LNCaP clone FGC (cell line): ENCODE data around the gene SP2.

ENCODE experiments used
- DNase-seq: peaks from one replicate; pipeline ENCODE4 v3.0.0-alpha.2; 2011; ENCODE audit warnings: low read depth
- H3K4me3 ChIP-seq: 2 replicates; pipeline ENCODE4 v1.5.1; 2011; ENCODE audit warnings: mild to moderate bottlenecking, low read depth, low read length, control low read depth
- TF ChIP-seq, protein P1 (sequence below): IDR thresholded peaks from 2 replicates; pipeline ENCODE4 v1.5.1; 2012; ENCODE audit warnings: mild to moderate bottlenecking; ENCODE audit not compliant: control insufficient read depth, insufficient read depth; ENCODE audit errors: extremely low read depth

SP2 gene

DNA sequence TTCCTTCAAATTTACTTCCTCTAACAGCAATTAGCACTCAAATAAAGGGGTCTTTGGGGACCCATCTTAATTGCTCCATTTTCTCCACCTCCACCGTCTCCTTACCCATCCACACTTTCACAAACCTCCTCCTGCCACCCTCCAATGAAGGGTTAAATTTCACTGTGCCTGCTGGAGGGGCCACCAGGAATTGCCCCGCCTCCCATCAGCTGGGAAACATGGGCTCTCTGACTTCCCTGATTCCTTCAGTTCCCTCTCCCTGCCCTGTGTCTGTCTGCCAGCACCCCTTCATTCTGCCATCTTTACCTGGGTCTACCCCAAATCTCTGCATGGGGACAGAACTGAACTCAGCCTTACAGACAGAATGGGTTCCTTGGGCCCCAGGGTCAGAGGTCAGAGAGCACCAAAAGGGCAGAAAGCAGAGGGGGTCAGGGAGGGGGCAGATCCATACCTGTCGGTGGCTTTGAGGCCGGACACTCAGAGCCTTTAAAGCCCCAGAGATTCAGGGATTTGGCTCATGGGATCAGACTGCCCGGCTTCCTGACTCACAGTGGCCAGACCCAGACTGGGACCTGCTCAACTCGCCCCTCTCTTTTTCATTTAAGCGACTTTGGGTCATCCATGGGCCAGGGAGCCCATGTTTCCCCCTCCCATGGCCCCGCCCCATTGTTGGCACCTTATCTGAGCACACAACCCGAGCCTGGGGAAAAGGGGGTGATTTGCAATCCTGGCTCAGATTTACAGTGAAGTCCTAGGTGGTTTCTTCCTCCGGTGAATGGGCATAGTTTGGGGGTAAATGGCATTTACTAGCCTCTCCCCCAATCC lies 17.6 kb upstream of the SP2 start:
- DNase-seq: no peak
- H3K4me3 ChIP-seq: no peak overlapping the region
- TF ChIP-seq, protein P1, sequence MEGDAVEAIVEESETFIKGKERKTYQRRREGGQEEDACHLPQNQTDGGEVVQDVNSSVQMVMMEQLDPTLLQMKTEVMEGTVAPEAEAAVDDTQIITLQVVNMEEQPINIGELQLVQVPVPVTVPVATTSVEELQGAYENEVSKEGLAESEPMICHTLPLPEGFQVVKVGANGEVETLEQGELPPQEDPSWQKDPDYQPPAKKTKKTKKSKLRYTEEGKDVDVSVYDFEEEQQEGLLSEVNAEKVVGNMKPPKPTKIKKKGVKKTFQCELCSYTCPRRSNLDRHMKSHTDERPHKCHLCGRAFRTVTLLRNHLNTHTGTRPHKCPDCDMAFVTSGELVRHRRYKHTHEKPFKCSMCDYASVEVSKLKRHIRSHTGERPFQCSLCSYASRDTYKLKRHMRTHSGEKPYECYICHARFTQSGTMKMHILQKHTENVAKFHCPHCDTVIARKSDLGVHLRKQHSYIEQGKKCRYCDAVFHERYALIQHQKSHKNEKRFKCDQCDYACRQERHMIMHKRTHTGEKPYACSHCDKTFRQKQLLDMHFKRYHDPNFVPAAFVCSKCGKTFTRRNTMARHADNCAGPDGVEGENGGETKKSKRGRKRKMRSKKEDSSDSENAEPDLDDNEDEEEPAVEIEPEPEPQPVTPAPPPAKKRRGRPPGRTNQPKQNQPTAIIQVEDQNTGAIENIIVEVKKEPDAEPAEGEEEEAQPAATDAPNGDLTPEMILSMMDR: no peak

DNA sequence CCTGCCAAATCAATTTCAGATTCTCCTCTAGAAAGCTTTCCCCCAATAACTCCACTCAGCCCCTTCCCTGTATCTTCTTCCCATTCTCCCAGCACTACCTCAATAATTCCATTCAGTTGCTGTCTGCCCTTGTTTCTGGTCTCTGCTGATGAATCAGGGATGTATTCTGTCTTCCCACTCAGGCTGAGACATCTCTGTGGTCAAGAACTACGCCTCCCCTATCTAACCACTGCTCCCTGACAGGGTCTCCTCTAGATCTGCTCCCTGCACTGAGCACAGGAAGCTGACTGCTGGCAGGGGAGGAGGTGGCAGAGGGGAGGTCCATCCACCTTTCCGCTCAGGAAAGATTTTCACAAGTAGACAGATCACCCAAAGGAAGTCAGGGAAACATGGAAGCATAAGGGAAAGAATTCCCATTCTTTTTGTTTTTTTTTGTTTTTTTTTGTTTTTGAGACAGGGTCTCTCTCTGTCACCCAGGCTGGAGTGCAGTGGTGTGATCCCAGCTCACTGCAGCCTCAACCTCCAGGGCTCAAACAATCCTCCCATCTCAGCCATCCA lies 16.9 kb upstream of the SP2 start:
- DNase-seq: no peak
- TF ChIP-seq, protein P1: no peak
- H3K4me3 ChIP-seq: no peak overlapping the region

DNA sequence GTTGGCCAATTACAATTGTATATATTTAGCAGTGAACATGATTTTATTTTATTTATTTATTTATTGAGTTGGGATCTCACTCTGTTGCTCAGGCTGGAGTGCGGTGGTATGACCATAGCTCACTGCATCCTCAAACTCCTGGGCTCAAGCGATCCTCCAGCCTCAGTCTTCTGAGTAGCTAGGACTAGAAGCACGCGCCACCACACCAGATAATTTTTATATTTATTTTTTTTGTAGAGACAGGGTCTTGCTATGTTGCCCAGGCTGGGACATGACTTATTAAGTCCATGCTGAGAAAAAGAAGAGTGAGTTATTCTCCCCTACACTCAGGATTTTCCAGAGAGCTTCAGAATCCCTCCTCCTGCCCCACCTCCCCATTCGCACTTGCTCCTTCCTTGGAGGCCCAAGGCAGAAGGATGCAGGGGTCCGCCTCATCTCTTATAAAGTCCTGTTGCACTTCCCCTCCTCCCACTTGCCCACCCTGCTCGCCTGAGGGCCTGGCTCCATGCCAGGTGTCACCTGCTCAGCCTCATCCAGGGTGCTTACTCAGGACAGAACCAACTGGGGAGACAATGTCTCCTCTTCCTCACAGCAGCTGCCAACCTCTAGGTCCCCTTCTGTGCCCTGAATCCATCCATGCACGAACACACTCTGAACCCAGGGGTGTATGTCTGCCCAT lies 16.1 kb upstream of the SP2 start:
- no peak for DNase-seq
- H3K4me3 ChIP-seq: no peak overlapping the region
- TF ChIP-seq, protein P1: no peak

DNA sequence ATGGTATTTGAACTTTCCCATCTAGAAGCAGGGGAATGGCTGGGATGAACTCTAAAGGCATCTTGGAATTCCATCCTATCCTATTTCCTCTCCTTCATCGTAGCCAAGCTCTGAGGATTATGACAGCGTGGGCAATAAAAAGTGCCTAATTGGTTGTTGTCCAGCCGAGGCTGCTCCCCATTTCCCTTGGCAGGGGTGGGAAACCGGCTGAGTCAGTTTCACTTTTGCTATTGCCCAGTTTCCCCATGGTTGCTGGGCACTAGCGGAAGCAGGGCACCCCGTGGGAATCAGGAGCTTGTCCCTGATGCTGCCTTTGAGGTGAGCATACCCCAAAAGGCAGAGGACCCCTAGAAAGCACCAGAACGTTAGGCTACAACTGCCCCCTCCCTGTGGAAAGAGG lies 13.8 kb upstream of the SP2 start:
- TF ChIP-seq, protein P1: no peak
- no peak for DNase-seq
- H3K4me3 ChIP-seq: no peak overlapping the region

DNA sequence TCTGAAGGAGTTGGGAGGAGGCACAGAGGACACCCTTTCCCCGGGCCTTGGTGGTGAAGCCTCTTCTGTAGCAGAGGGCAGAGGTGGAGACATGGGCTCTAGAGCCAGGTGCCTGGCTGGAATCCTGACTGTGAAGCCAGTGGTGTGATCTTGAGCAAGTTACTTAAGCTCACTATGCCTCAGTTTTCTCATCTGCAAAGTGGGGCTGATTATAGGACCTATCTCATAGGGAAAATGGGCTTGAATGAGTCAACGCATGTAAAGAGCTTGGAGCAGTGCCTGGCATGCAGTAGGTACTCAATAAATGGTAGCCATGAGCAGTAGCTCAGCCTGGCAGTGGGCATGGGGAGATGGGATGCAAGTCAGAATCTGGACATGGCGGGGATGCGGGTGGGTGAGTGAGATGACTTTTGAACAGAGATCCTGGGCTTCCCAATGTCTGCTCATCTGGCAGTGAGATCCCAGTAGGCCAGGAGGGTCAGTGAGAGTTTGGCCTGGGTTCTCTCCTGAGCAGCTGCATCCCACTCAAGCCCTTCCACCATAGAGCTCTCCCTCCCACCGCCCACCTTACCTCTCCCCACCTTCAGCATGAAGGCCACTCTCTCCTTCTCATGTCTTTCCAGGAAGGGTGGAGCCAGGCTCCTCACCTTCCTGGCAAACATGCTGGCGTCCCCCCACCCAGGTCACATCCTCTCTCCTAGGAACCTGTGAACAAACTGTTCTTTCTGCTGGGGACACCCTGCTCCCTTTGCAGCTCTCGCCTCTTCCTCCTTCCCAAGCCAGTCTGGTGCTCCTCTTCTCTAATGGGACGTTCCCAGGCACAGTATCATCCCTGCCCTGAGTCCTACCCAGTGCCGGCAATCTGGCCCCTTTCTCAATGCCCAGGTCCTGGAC lies 13.1 kb upstream of the SP2 start:
- TF ChIP-seq, protein P1: no peak
- no peak overlapping the region for H3K4me3 ChIP-seq
- no peak for DNase-seq

DNA sequence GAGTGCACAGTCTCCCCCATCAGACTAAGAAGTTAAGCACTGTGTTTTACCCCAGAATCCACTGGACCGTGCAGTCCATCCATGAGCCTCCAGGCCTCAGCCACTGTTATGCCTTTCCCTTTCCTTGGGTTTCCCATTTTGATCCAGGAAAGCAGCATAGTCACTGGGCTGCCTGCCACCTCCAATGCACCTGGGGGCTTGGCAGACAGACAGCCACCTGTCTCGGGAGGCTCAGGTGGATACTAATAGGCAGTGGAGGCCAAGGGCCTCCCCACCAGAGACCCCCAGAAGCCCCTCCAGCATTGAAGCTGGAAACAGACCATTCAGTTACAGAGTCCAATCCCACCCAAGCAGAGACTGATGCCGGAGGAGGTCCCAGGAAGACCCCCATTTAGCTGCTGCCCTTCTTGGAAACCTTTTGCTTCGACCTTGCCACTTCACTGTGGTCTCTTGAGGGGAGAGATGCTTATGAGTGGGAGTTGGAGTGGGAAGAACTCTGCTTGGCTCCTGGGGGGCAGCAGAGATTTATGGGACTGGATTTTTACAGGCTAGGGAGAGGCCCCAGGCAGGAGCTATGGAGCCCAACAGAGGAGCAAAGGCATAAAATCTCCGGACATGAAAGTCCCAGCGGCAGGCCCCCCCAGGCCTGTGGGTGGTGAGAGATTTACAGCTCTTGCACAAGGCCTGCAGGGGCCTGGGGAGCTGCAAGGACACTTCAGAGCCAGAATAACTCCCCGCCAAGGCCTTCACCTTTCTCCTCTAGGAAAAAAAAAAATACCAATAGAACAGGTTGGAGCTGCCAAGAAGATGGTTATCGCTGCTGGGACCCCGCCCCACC lies 12.2 kb upstream of the SP2 start:
- TF ChIP-seq, protein P1: no peak
- no peak overlapping the region for H3K4me3 ChIP-seq
- no peak for DNase-seq
